Mononuclear cell (primary cell): ENCODE results near the gene NLRP4. TPM values are rescaled to one million over a fixed set of nuclear protein-coding genes. Genes with fewer than 3 reads are reported as not detected.

Experiments
- H3K27me3 ChIP-seq: 2 replicates; pipeline ENCODE4 v1.6.0; 2011; ENCODE audit warnings: low read length, control low read depth; ENCODE audit not compliant: insufficient read depth
- H3K4me1 ChIP-seq: 2 replicates; pipeline ENCODE4 v1.5.1; 2011; ENCODE audit warnings: mild to moderate bottlenecking, low read length, control low read depth; ENCODE audit not compliant: insufficient read depth
- H3K4me3 ChIP-seq: 2 replicates; pipeline ENCODE4 v1.5.1; 2011; ENCODE audit warnings: mild to moderate bottlenecking, low read length, moderate library complexity
- H3K9me3 ChIP-seq: 2 replicates; pipeline ENCODE4 v1.5.1; 2011; ENCODE audit warnings: low read depth, mild to moderate bottlenecking, control low read depth, low read length
- total RNA-seq: library from RNA; depleted of rRNA; stranded (reverse); fragments of >200 nt; gene quantifications from one replicate; pipeline ENCODE4 v1.2.3, GENCODE V29; 2012

Gene NLRP4
- total RNA-seq, 1 donor = not detected

- Histone ChIP-seq H3K4me3 (no peak overlapping the region), H3K4me1 (no peaks in the 10 kb centered on the region), H3K27me3 (no peaks in the 10 kb centered on the region), H3K9me3 (no peaks in the 10 kb centered on the region)
Measured at GRCh38 chr19:55857149-55857548, 20.8 kb downstream of the NLRP4 start.

- Histone ChIP-seq H3K4me1 (no peaks in the 10 kb centered on the region), H3K9me3 (no peaks in the 10 kb centered on the region), H3K4me3 (no peak overlapping the region), H3K27me3 (no peaks in the 10 kb centered on the region)
Measured at GRCh38 chr19:55857974-55858373, 21.6 kb downstream of the NLRP4 start.

GRCh38 chr19:55858401-55858800 lies 22.1 kb downstream of the NLRP4 start:
- no peak overlapping the region for H3K4me3 ChIP-seq
- H3K4me1 ChIP-seq = no peaks in the 10 kb centered on the region
- H3K27me3 ChIP-seq = no peaks in the 10 kb centered on the region
- no peaks in the 10 kb centered on the region for H3K9me3 ChIP-seq

GRCh38 chr19:55858969-55859368 lies 22.6 kb downstream of the NLRP4 start:
- H3K4me1 ChIP-seq = no peaks in the 10 kb centered on the region
- H3K27me3 ChIP-seq = no peaks in the 10 kb centered on the region
- H3K4me3 ChIP-seq = no peak overlapping the region
- no peaks in the 10 kb centered on the region for H3K9me3 ChIP-seq

- Histone ChIP-seq H3K9me3 (peaks cover 8% of the 10 kb centered on the region), H3K4me1 (no peaks in the 10 kb centered on the region), H3K27me3 (no peaks in the 10 kb centered on the region), H3K4me3 (no peak overlapping the region)
Measured at GRCh38 chr19:55866521-55866920, 30.2 kb downstream of the NLRP4 start.

GRCh38 chr19:55867101-55867500 lies 30.8 kb downstream of the NLRP4 start:
- Histone ChIP-seq H3K4me3 (no peak overlapping the region), H3K9me3 (peaks cover 8% of the 10 kb centered on the region), H3K4me1 (no peaks in the 10 kb centered on the region), H3K27me3 (no peaks in the 10 kb centered on the region)

- Histone ChIP-seq H3K4me1 (no peaks in the 10 kb centered on the region), H3K4me3 (no peak overlapping the region), H3K9me3 (no peaks in the 10 kb centered on the region), H3K27me3 (no peaks in the 10 kb centered on the region)
Measured at GRCh38 chr19:55870736-55871135, 34.4 kb downstream of the NLRP4 start.

GRCh38 chr19:55877211-55877610 lies 40.9 kb downstream of the NLRP4 start:
- Histone ChIP-seq H3K4me1 (no peaks in the 10 kb centered on the region), H3K27me3 (no peaks in the 10 kb centered on the region)

GRCh38 chr19:55882626-55883025 lies 46.3 kb downstream of the NLRP4 start:
- H3K27me3 ChIP-seq = no peaks in the 10 kb centered on the region
- H3K9me3 ChIP-seq = no peaks in the 10 kb centered on the region
- no peaks in the 10 kb centered on the region for H3K4me1 ChIP-seq
- H3K4me3 ChIP-seq = no peak overlapping the region

More at GRCh38 chr19:55877211-55877610, 40.9 kb downstream of the NLRP4 start:
- Histone ChIP-seq H3K4me3 (no peak overlapping the region), H3K9me3 (no peaks in the 10 kb centered on the region)

GRCh38 chr19:55898911-55899310 lies 62.6 kb downstream of the NLRP4 start:
- Histone ChIP-seq H3K27me3 (no peaks in the 10 kb centered on the region), H3K9me3 (no peaks in the 10 kb centered on the region), H3K4me3 (no peak overlapping the region), H3K4me1 (no peaks in the 10 kb centered on the region)

- H3K4me3 ChIP-seq = no peak overlapping the region
- no peaks in the 10 kb centered on the region for H3K27me3 ChIP-seq
- H3K4me1 ChIP-seq = no peaks in the 10 kb centered on the region
- H3K9me3 ChIP-seq = no peaks in the 10 kb centered on the region
Measured at GRCh38 chr19:55901369-55902079, 65.2 kb downstream of the NLRP4 start.

GRCh38 chr19:55902080-55902751 lies 65.9 kb downstream of the NLRP4 start:
- no peaks in the 10 kb centered on the region for H3K4me1 ChIP-seq
- H3K27me3 ChIP-seq = no peaks in the 10 kb centered on the region
- H3K4me3 ChIP-seq = no peak overlapping the region
- no peaks in the 10 kb centered on the region for H3K9me3 ChIP-seq

GRCh38 chr19:55907286-55907685 lies 70.9 kb downstream of the NLRP4 start:
- Histone ChIP-seq H3K27me3 (no peaks in the 10 kb centered on the region), H3K4me1 (no peaks in the 10 kb centered on the region), H3K4me3 (no peak overlapping the region), H3K9me3 (no peaks in the 10 kb centered on the region)

GRCh38 chr19:55907746-55908145 lies 71.4 kb downstream of the NLRP4 start:
- H3K4me3 ChIP-seq = no peak overlapping the region
- no peaks in the 10 kb centered on the region for H3K4me1 ChIP-seq
- H3K9me3 ChIP-seq = no peaks in the 10 kb centered on the region
- H3K27me3 ChIP-seq = no peaks in the 10 kb centered on the region

GRCh38 chr19:55909801-55910200 lies 73.5 kb downstream of the NLRP4 start:
- H3K27me3 ChIP-seq = no peaks in the 10 kb centered on the region
- no peaks in the 10 kb centered on the region for H3K9me3 ChIP-seq
- no peak overlapping the region for H3K4me3 ChIP-seq
- H3K4me1 ChIP-seq = no peaks in the 10 kb centered on the region

GRCh38 chr19:55912916-55913315 lies 76.6 kb downstream of the NLRP4 start:
- Histone ChIP-seq H3K27me3 (no peaks in the 10 kb centered on the region), H3K9me3 (peaks cover 12% of the 10 kb centered on the region), H3K4me1 (no peaks in the 10 kb centered on the region), H3K4me3 (no peak overlapping the region)
